MCF 10A (cell line): ENCODE measurements around the gene SAMD4A. TPM values are rescaled to one million over a fixed set of nuclear protein-coding genes. Genes with fewer than 3 reads are reported as not detected.
A peak's percentile ranks its signal among the peaks of the same experiment; 100 is the strongest.

Experiments
- BruUV-seq: library from RNA; stranded (reverse); fragments of 400-500 nt; replicated peaks from 2 replicates; lab custom pipeline; 2021; lab: Mats Ljungman, UMichigan
- CTCF ChIA-PET: fragments of 300-600 bp; sonication (Branson Sonifier 250); formaldehyde crosslinking; extraction: SDS; loops from one replicate; lab custom pipeline; 2021; ENCODE audit warnings: antibody characterized with exemption, inconsistent platforms; lab: Yijun Ruan, JAX
- POLR2A ChIA-PET: fragments of 300-600, 350-650 bp; sonication (Branson Sonifier 250); formaldehyde crosslinking; extraction: SDS; loops from one replicate; lab custom pipeline; 2020; ENCODE audit warnings: antibody characterized with exemption, inconsistent platforms; lab: Yijun Ruan, JAX
- DNase-seq: peaks from one replicate; pipeline ENCODE4 v3.0.0-alpha.2; 2018; ENCODE audit not compliant: unreplicated experiment
- H3K27ac Mint-ChIP-seq: one replicate; pipeline ENCODE4 v1.8.0; 2022; ENCODE audit warnings: mild to moderate bottlenecking, low read depth, mixed read lengths; ENCODE audit not compliant: unreplicated experiment
- H3K27me3 Mint-ChIP-seq: one replicate; pipeline ENCODE4 v1.8.0; 2022; ENCODE audit warnings: mixed read lengths; ENCODE audit not compliant: insufficient read depth, unreplicated experiment
- H3K36me3 Mint-ChIP-seq: one replicate; pipeline ENCODE4 v1.8.0; 2022; ENCODE audit warnings: mild to moderate bottlenecking, moderate library complexity, mixed read lengths; ENCODE audit not compliant: insufficient read depth, unreplicated experiment
- H3K4me1 Mint-ChIP-seq: one replicate; pipeline ENCODE4 v1.8.0; 2022; ENCODE audit warnings: mixed read lengths; ENCODE audit not compliant: insufficient read depth, unreplicated experiment
- H3K4me3 Mint-ChIP-seq: one replicate; pipeline ENCODE4 v1.8.0; 2022; ENCODE audit warnings: mild to moderate bottlenecking, moderate library complexity, mixed read lengths; ENCODE audit not compliant: unreplicated experiment
- H3K9me3 Mint-ChIP-seq: one replicate; pipeline ENCODE4 v1.8.0; 2022; ENCODE audit warnings: mixed read lengths; ENCODE audit not compliant: unreplicated experiment
- intact Hi-C: fragments of 100-400 bp; cut with micrococcal nuclease; formaldehyde crosslinking; loops from 2 replicates; pipeline ENCODE4 v1.14.1; 2022
- total RNA-seq: library from RNA; stranded (reverse); gene quantifications from 2 replicates; pipeline ENCODE4 v1.2.3, GENCODE V29; 2022
- TF ChIP-seq, protein P1 (sequence below): fragments of 200-600 bp; IDR thresholded peaks from one replicate; pipeline ENCODE4 v1.8.0; 2022; ENCODE audit warnings: antibody characterized with exemption, mild to moderate bottlenecking; ENCODE audit not compliant: unreplicated experiment

Gene SAMD4A
- total RNA-seq, 1 experiment from 2014 or later: 63.5 TPM

DNA sequence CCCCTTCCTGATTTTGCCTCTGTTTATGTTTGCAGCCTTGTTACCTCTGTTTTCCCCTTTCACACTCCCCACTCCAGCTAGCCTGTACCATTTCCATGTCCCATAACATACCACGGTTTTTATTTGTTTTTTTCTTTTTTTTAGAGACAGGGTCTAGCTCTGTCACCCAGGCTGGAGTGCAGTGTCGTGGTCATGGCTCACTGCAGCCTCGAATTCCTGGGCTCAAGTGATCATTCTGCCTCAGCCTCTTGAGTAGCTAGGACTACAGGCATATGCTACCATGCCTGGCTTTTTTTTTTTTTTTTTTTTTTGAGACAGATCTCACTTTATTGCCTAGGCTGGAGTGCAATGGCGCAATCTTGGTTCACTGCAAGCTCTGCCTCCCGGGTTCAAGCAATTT lies 18.4 kb upstream of the SAMD4A start:
- Mint-ChIP-seq H3K27me3 (no peaks in the 10 kb centered on the region), H3K36me3 (no peaks in the 10 kb centered on the region), H3K4me3 (no peak overlapping the region), H3K9me3 (no peaks in the 10 kb centered on the region), H3K27ac (no peak overlapping the region), H3K4me1 (no peaks in the 10 kb centered on the region)
- ChIA-PET CTCF (no interaction called here), POLR2A (interaction anchor here (1.1 kb wide), 1 partner anchor 28 kb away, joined by 3 read pairs; no protein-coding TSS in a partner anchor)
- TF ChIP-seq, protein P1, sequence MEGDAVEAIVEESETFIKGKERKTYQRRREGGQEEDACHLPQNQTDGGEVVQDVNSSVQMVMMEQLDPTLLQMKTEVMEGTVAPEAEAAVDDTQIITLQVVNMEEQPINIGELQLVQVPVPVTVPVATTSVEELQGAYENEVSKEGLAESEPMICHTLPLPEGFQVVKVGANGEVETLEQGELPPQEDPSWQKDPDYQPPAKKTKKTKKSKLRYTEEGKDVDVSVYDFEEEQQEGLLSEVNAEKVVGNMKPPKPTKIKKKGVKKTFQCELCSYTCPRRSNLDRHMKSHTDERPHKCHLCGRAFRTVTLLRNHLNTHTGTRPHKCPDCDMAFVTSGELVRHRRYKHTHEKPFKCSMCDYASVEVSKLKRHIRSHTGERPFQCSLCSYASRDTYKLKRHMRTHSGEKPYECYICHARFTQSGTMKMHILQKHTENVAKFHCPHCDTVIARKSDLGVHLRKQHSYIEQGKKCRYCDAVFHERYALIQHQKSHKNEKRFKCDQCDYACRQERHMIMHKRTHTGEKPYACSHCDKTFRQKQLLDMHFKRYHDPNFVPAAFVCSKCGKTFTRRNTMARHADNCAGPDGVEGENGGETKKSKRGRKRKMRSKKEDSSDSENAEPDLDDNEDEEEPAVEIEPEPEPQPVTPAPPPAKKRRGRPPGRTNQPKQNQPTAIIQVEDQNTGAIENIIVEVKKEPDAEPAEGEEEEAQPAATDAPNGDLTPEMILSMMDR: no peak
- BruUV-seq: no TSS peak
- DNase-seq: no peak
- intact Hi-C loops: no loop called here

DNA sequence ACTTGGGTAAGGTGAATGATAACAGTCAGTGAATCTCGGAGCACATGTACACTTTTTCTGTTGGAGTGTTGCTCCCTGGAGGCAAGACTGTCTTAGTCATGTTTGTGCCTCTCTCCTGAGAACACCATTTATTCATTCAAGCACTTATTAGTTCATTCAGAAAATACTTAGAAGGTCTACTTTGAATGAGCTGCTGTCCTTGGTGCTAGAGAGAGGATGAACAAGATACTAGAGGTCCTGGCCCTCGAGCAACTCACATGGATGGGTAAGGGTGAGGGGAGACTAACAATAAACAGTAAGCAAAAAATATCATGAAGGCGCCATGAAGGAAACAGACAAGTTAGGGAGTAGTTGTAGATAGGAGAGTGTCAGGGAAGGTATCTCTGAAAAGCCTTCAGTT lies 17.1 kb upstream of the SAMD4A start:
- TF ChIP-seq, protein P1: no peak
- DNase-seq: peak; percentile 25
- H3K4me1 Mint-ChIP-seq: no peaks in the 10 kb centered on the region
- no peaks in the 10 kb centered on the region for H3K27me3 Mint-ChIP-seq
- POLR2A ChIA-PET: no interaction called here
- intact Hi-C loops: no loop called here
- no peak overlapping the region for H3K4me3 Mint-ChIP-seq
- no TSS peak for BruUV-seq
- CTCF ChIA-PET: interaction anchor here (0.7 to 1.7 kb wide), 3 partner anchors 14 to 223 kb away, joined by 3 to 9 read pairs (median 5); no protein-coding TSS in a partner anchor
- H3K27ac Mint-ChIP-seq: no peak overlapping the region
- no peaks in the 10 kb centered on the region for H3K36me3 Mint-ChIP-seq
- no peaks in the 10 kb centered on the region for H3K9me3 Mint-ChIP-seq

DNA sequence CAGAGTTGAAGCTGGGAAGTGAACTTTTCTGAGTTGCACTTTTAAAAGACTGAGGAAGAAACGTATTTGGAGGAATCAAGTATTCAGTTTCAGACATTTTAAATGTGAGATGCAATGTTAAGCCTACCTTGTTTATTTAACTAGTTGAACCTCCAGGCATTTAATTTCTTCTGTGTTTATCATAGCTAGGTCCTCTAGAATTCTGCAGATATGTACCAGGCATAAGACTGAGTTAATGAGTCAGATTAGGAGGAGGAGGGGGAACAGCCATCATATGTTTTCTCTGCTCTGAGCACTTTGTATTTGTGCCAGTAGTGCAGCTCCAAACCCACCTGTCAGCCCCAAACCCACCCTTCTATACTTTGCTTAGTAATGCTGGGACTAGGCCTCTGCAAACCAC lies 16.4 kb upstream of the SAMD4A start:
- TF ChIP-seq, protein P1: no peak
- Mint-ChIP-seq H3K4me1 (no peaks in the 10 kb centered on the region), H3K36me3 (no peaks in the 10 kb centered on the region), H3K4me3 (no peak overlapping the region), H3K27ac (no peak overlapping the region), H3K9me3 (no peaks in the 10 kb centered on the region), H3K27me3 (no peaks in the 10 kb centered on the region)
- no TSS peak for BruUV-seq
- ChIA-PET CTCF (interaction anchor here (0.7 to 1.7 kb wide), 4 partner anchors 13 to 257 kb away, joined by 3 to 9 read pairs (median 4); no protein-coding TSS in a partner anchor), POLR2A (no interaction called here)
- no peak for DNase-seq
- intact Hi-C loops: no loop called here

DNA sequence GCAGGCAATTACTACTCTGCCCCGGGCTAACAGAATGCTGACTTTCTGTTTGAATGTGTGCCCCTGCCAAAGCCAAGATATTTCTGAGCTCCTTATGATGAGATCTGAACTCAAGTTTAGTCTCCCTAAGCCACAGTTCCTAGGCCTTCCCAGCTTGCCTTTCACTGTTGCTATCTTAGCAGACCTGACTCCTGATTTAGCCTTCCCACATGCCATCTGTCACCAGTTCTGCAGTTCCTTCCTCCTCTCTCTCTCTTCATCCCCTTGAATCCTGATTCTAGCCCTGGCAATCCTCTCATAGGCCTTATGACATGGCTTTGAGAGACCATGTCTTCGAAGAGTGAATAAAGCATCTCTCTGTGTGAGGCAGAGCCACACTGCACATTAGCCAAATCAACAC lies 12.5 kb upstream of the SAMD4A start:
- Mint-ChIP-seq H3K36me3 (no peaks in the 10 kb centered on the region), H3K4me3 (no peak overlapping the region), H3K27me3 (no peaks in the 10 kb centered on the region), H3K27ac (no peak overlapping the region), H3K9me3 (no peaks in the 10 kb centered on the region), H3K4me1 (peaks cover 6% of the 10 kb centered on the region)
- no TSS peak for BruUV-seq
- TF ChIP-seq, protein P1: no peak
- intact Hi-C loops: no loop called here
- no peak for DNase-seq
- ChIA-PET CTCF (interaction anchor here (0.6 to 2.0 kb wide), 3 partner anchors 10 to 252 kb away, joined by 5 to 8 read pairs (median 7); no protein-coding TSS in a partner anchor), POLR2A (no interaction called here)
